GM03348 (cell line): Measurements from ENCODE around the gene SEC23B.
"Not testable (repeated sequence)": the region's sequence is repeated elsewhere in the genome, so short reads cannot be mapped to it uniquely, and the experiment has no call there.

Experiments
- DNase-seq: peaks from one replicate; pipeline ENCODE4 v3.0.0; 2012; ENCODE audit warnings: low spot score

SEC23B gene

DNA sequence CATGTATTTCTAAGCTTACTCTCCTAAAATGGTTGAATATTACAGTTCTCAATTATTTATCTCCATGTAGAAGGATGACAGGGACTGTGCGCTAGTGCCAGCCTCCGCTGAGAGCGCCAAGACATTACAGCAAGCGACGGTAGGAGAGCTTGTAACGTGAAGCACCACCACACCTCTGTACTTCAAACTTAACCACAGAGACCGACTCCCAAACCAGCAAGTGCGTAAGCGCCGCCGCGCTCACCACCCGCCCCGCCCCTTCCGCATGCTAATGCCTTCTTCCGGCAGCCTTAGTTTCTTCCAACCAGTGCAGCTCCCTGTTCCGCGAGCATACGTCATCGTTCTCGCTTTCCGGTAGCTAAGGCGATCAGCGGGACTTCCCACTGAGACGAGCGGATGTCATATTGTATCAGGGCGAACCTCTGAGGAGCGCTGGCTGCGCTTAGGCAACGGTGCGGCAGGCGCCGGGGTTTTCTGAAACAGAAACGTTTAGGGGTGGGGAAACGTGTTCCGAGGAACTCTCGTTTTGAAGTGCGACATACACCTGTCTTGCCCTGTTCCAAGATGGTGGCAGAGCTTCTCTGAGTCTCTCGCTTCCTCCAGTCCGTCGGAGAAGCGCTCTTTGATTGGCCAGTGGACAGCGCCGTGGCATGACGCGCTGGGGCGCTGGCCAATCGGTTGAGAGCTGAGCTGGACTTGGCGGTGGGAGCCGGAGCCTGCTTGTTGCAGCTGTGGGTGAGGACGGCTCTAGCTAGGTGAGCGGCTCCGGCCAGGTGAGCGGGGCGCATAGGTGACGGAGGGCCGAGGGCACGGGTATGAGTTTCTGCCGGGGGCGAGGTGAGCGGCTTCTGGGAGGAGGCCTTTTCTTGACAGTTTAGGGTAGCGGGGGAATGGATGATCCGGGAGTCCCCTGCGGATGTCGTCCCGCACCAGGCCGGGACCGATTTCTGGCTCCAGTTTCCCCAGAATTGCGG, at the start of gene SEC23B:
Gene SEC23B (plus strand): TSS at position 723 of the 974 bp plus-strand sequence. CDS start 2,896 bp downstream, outside the sequence.
- DNase-seq, result peak; percentile 97

DNA sequence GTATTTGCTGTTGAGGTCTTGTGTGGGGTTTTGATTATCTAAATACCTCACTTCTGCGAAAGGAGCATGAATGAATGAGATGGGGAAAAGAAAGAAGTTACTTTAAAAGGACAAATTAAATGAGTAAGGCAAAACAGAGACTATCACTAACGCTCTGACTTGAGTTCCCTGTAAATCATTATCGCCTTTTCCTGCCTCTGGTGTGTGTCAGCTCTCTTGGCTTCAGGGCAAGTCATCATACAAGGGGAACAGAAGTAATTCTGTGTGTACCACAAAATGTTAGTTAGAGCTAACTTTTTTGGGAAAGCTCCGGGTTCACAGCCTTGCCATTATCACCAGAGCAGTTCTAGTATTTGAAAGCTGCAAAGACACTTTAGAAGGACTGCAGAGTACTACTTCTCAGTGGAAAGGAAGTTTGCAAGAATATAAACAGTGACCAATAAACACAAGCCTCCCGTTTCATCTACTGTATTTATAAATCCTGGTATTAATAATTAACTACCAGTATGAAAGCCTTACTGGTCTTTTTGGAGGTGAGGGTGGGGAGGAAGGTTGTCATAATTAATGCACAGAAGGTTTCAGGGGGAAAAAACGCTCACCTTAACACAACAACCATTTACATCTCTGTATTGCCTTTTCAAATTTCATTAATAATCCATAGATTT, 42.1 kb upstream of the SEC23B start:
- no peak for DNase-seq

DNA sequence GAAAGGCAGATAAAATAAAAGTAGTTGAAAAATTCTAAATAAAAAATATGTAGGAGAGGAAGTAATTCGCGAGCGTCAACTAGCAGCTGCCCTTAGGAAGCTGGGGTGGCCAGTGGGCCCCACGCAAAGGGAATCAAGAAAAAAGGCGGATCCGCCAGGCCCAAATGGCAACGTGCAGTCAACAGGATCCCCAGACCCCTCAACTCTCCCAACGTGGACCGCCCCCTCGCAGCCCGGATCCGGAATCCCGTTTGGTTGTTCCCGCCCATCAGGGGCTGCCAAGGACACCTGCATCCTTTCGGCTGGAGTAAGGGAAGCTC, 41.2 kb upstream of the SEC23B start:
- DNase-seq, result peak; percentile 86

DNA sequence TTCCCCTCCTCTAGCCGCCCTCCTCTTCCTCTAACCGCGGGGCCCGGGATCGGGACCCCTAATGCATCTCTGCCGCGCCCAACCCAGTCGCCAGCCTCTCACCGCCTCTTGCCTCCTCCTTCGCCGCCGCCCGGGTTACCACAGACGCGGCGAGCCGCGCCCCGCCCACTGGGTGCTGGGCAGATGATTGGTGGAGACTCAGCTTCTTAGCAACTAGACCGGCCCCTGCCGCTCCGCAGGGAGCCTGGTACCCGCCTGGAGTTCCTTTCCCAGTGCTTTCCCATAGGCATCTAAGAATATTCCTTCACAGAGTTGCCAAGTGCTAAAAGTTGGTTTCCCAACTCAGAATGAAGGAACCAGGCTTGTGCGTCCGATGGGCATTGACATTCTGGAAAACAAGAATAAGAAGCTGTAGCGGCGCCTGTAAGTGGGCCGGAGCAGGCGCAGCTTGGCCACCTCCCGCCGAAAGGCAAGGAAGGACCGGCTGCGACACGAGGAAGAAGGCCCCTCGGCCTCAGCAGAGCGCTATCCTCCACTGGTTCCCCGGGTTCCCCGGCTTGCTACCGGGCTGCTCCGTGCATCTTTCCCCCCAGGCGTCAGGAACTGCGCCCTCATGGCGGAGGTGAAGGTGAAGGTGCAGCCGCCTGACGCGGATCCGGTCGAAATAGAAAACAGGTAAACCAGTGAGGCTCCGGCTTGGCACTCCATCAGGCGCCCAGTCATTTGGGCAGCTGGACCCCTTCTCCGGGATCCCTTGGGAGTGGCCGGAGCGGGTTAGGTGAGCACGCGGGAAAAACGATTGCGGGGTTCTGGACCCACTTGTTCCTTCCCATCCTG, 40.6 kb upstream of the SEC23B start, which contains the start of the genes DZANK1 and POLR3F:
Gene DZANK1 (minus strand): TSS at position 137 of the 837 bp plus-strand sequence. CDS start 1,672 bp downstream, outside the sequence.
Gene POLR3F (plus strand): TSS at position 497 of the 837 bp plus-strand sequence. CDS start 117 bp downstream, at position 614.
- peak; percentile 99 for DNase-seq

DNA sequence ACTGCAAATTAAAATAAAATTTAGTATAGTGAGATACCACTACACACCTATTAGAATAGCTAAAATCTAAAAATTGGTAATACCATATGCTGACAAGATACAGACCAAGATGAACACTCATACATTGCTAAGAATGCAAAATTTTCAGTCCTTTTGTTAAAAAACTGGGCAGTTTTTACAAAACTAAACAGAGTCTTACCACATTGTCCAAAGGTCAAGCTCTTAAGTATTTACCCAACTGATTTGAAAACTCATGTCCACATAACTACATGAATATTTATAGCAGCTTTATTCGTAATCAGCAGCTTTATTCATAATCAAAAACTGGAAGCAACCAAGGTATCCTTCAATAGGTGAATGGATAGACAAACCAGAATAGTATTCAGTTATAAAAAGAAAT, 30.5 kb upstream of the SEC23B start:
- no peak for DNase-seq

DNA sequence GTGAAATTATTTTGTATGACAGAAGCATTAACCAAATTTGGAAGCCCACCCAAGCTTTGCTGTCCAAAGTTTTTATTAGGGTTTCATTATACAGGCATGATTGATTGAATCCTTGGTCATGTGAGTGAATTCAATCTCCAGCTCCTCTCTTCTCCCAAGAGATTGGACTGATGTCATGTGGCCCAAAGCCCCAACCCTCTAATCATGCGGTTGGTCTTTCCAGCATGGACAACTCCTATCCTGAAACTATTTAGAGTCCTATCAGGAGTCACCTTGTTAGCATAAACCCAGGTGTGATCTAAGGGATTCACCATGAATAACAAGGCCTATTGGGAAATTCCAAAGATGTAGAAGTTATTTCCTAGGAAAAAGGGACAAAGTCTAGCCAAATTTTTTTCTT, 29.9 kb upstream of the SEC23B start:
- DNase-seq, result no peak

DNA sequence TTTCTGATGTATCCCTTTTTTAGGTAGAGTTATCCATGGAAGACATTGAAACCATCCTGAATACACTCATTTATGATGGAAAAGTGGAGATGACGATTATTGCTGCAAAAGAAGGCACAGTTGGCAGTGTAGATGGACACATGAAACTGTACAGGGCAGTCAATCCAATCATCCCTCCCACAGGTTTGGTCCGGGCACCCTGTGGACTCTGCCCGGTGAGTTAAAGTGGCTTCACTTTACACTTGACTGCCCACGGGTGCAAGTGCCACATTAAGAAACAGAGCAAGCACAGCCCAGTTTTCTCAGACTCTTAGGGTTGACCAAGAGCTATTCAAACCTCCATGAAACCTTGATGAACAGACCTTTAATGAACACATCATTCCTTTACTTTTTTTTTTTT, 26.1 kb upstream of the SEC23B start:
- DNase-seq, result no peak

DNA sequence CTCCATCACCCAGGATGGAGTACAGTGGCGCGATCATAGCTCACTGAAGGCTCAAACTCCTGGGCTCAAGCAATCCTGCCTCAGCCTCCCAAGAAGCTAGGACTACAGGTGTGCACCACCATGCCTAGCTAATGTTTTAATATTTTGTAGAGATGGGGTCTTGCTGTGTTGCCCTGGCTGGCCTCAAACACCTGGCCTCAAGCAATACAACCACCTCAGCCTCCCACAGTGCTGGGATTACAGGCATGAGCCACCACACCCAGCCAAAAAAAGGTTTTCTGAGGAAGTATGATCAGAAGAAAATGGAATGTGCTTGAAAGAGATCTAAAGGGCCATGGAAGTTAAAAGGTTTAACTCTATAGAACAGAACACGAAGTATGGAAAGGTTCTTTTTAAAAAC, 19.4 kb upstream of the SEC23B start:
- DNase-seq, result no peak

DNA sequence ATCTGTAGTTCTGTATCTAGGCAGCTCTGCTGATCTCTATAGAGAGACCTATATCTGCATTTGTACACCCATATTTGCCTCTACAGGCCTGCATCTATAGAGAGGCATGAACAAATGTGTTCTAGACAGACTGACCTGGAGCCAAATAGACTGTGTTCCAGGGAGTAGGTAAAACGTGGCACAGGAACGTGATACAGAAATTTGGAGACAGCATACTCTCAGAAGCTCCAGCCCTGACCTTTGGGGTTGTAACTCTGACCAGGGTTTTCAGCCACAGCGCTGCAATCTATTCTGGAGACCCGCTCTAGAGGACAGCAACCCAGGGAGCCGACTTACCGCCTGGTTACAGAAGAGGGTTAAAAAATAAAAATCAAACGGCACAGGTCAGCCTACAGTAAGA, 11.7 kb upstream of the SEC23B start:
- DNase-seq, result no peak

DNA sequence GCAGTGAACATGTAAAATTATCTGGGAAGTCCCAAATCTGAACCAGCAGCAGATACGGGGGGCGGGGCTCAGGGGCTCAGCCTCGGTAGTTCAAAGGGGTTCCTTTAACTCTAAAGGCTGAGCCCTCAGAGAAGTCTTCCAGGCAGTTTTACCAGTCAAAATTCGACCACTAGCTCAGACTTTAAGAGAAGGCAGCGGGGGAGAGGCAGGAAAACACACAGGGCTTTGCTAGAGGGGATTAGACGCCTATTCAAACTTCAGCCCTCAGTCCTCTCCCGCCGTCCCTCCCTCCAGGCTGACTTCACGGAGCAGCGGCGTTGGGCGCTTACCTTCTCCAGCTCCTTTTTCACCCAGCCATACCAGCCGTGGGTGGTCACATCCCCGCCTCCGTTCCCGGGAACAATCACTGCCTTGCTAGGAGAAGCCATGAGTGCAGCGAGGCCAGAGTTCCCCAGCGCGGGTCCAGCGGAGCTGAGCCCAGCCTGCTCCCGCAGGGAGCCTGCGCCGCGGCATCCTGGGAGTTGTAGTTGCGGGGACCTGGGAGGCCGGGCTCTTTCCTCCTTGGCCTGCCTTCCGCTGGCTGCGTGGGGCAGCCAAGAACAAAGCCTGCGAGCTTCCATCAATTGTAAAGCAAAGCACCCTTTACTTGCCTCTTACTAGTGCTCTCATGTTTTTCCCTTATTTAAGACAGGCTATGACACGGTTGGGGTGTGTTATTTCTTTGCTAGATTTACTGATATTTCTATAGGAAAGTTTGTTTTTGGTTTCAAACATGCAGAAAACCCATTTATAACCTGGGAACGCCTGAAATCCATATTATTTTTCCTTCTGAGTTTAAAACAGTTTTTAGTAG, 10.8 kb upstream of the SEC23B start, which contains the start of gene RBBP9:
Gene RBBP9 (minus strand): TSS at position 486 of the 853 bp plus-strand sequence. CDS start 58 bp downstream, at position 428.
- peak; percentile 92 for DNase-seq

DNA sequence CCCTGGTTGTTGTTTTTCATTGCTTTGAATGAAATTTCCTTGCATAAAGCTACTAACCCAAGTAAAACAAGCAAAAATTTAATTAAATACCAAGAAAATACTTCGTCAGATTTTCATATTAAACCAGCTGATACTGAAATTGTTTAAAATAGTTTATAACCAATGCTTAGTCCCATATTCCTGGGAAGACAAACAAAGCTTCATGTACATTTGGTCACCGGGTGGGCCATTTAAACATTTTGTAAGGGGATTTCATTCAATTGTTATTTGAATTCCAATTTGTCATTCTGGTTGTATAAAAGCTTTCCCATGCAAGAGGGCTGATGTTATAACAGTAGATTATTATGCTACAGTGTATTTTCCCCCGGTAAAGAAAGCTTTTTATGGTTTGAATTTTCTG, 10.1 kb upstream of the SEC23B start:
- DNase-seq, result no peak

DNA sequence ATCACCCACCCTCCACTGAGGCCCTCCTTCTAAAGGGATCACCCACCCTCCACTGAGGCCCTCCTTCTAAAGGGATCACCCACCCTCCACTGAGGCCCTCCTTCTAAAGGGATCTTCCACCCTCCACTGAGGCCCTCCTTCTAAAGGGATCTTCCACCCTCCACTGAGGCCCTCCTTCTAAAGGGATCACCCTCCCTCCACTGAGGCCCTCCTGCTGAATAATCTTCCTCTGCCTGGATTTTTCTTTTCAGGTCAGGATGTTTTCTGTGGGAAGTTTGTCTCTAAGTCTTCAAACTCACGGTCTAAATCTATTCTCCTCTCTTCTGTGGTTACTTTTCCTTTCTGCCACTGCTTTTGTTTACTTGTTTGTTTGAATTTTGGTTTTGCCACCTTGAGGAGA, 6.1 kb upstream of the SEC23B start:
- not testable (repeated sequence) for DNase-seq

DNA sequence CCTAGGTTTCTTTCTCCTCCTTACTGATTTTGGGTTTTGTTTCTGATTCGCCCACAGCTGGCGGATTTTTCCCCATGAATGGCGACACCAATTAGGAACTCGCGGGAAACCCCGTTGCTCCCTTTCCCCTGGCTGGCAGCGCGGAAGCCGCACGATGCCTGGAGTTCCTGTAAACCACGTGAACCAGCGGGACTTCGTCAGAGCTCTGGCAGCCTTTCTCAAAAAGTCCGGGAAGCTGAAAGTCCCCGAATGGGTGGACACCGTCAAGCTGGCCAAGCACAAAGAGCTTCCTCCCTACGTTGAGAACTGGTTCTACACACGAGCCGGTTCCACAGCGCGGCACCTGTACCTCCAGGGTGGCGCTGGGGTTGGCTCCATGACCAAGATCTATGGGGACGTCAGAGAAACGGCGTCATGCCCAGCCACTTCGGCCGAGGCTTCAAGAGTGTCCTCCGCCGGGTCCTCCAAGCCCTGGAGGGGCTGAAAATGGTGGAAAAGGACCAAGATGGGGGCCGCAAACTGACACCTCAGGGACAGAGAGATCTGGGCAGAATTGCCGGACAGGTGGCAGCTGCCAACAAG, 3.2 kb upstream of the SEC23B start:
- DNase-seq, result no peak

DNA sequence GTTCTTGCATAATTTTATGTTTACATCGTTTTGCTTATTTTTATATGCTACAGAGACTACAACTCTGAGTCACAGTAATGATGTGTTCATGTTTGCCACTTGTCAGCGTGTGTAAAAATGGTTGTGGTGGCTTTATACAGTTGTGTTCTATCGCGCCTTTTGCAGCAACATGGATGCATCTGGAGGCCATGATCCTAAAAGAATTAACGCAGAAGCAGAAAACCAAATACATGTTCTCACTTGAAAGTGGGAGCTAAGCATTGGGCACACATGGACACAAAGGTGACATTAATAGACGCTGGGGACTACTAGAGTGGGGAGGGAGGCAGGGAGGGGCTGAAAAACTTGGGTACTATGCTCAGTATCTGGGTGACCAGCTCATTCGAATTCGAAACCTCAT, 996 bp upstream of the SEC23B start:
- no peak for DNase-seq

DNA sequence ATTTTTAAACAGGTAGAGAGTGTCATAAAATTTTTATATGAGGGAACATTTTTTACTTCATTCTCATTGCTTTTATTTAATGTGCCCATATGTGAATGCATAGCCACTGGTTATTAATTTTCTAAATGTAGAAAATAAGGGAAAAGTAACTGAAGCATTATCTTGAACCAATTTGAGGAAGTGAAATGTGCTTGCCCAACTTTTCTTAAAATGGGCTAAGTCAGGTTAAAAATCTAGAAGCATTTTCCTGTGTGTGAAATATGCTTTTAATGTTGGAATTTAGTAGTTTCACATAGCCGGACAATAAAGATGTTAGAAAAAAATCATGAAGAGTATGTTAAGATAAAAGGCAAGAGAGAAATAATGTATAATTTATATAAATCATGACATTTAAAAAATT, 3.8 kb downstream of the SEC23B start:
- DNase-seq, result no peak

DNA sequence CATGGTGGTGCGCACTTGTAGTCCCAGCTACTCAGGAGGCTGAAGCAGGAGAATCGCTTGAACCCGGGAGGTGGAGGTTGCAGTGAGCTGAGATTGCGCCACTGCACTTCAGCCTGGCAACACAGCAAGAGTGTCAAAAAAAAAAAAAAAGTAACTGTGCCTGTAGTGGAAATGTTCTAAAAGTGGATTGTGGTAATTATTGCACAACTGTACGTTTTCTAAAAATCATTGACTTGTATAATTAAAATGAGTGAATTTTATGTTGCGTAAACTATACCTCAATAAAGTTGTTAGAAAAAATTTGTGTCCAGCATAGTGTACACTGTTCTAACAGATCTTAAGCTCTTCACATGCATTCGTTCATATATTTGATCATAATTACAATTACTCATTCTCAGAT, 5.5 kb downstream of the SEC23B start:
- no peak for DNase-seq

DNA sequence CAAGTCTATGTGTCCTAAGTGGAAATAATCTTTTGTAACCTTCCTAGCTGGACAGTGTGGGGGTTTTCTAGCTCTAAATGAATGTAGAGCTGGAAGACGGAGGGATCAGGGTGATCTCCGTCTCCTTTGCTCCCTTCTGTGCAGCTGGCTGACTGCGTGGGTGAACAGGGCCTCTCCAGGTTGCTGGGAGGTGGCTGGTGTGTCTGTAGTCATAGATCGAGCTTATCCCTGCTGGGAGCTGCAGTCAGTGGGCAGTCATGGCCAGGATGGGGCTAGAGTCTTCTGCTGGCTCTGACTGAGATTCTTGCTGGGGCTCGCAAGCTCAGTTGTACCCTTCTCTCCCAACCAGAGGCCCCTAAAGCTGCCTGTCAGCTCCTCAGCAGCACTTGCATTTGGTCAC, 6.4 kb downstream of the SEC23B start:
- DNase-seq, result no peak

DNA sequence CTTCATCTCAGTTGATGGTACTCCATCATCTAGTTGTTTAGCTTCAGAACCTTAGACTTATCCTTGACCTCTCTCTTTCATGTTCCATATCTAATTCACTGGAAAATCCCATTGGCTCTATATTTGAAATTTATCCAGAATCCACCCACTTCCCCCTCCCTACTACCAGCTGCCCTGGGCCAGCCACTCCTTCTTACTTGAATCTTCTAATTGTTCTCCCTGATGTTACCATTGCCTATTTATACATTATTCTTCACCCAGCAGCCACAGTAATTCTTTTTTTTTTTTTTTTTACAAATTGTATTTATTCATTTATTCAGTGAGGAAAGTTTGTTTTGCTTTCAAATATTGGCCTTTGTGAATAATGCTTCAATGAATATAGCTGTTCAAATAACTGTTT, 8.2 kb downstream of the SEC23B start:
- DNase-seq, result no peak

DNA sequence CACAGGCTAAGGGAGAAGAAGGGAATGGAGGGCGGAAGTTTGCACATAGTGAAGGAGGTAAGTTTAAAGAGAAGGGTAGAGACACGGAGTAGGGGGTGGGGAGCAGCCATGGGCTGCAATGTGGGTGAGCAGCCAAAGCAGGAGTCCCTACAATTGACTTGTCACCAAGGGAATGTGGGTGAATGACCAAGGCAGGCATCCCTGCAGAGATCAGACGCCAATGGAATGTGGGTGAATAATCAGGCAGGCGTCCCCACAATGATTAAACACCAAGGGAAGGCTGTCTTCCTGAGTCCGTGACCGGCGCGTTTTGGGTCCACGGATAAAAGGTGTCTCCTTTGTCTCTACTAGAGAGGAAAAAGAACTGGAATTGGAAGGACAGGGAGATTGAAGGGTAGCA, 14.3 kb downstream of the SEC23B start:
- DNase-seq, result not testable (repeated sequence)

DNA sequence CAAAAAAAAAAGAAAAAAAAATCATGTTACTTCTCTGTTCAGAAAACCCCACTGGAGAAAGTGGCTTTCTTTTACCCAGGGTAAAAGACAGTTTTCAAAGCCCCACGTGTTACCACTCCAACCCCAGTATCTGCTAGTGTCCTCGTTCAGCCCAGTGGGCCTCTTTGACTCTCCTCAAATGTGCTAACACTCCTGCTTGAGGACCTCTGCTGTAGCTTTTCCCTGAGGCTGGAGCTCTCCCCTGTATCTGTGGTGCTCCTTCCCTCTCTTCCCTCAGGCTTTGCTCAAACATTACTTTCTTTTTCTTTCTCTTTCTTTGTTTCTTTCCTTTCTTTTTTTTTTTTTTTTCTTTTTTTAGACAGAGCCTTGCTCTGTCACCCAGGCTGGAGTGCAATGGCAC, 15.3 kb downstream of the SEC23B start:
- DNase-seq, result no peak

DNA sequence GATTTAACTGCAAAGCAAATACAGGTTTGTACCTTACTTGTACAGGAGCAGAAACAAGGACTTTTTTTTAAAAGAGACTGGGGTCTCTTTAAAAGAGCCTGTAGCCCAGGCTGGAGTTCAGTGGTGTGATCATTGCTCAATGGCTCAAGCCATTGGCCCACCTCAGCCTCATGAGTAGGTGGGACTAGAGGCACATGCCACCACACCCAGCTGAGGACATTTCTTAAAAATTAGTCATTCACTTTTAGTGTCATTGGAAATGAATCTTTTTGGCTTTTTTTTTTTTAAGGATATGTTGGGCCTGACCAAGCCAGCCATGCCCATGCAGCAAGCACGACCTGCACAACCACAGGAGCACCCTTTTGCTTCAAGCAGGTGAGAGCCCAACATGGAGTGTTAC, 16.9 kb downstream of the SEC23B start:
- peak; percentile 55 for DNase-seq
